Neural cell (in vitro differentiated cells): ENCODE results near the gene ALAS2.

Experiments
- MXI1 ChIP-seq: fragments of 450-650 bp; conservative IDR thresholded peaks from 2 replicates; pipeline ENCODE4 v1.6.1; 2014; ENCODE audit warnings: antibody characterized with exemption, mild to moderate bottlenecking; ENCODE audit not compliant: poor library complexity, severe bottlenecking
- TAF1 ChIP-seq: IDR thresholded peaks from 2 replicates; pipeline ENCODE4 v1.6.1; 2012; ENCODE audit warnings: low read depth

DNA sequence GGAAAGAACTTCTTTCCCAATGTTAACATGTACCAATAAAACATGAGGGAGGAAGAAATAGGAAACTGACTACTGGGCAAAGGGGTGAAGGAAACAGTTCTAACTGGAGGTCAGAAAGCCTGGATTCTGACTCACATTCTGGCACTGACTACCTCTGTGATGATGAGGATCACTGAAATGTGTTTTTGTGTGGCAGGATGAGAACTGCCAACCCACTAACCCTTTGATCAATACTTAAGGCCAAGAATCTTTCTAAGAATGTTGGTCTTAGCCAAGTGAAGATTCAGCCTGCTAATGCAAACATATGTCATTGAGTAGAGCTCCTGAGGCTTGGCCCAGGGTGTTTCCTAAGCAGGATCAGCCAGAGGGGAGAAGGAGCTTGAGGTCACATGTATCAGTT lies 4.6 kb downstream of the ALAS2 start:
- TF ChIP-seq TAF1 = no peak
- TF ChIP-seq MXI1 = no peak
